CD4-positive, alpha-beta memory T cell (primary cell): Measurements from ENCODE around the gene NFATC4. TPM values are rescaled to one million over a fixed set of nuclear protein-coding genes. Genes with fewer than 3 reads are reported as not detected.
A peak's percentile ranks its signal among the peaks of the same experiment; 100 is the strongest.
"Not testable (repeated sequence)": the region's sequence is repeated elsewhere in the genome, so short reads cannot be mapped to it uniquely, and the experiment has no call there.

Experiments used
- CTCF ChIA-PET: fragments of 350-600 bp; sonication (Branson Sonifier 250); formaldehyde crosslinking; loops from one replicate; lab custom pipeline; 2021; ENCODE audit warnings: inconsistent platforms; ENCODE audit not compliant: partially characterized antibody; lab: Charles Lee
- POLR2A ChIA-PET: fragments of 350-600 bp; sonication (Branson Sonifier 250); formaldehyde crosslinking; loops from one replicate; lab custom pipeline; 2021; ENCODE audit not compliant: partially characterized antibody; lab: Charles Lee
- DNase-seq, 5 donors: peaks; one replicate each; pipeline versions ENCODE4 v3.0.0 to v3.0.0-alpha.2; 2020 to 2022; ENCODE audit warnings: mixed read lengths in 1 of 5
- H3K27ac ChIP-seq: one replicate; pipeline ENCODE4 v1.7.0; 2013; ENCODE audit warnings: low read depth, low read length
- H3K27me3 ChIP-seq: 2 replicates; pipeline ENCODE4 v1.7.0; 2013; ENCODE audit warnings: mild to moderate bottlenecking, low read length, moderate library complexity; ENCODE audit not compliant: insufficient read depth
- H3K36me3 ChIP-seq: 2 replicates; pipeline ENCODE4 v1.7.0; 2013; ENCODE audit warnings: mild to moderate bottlenecking, low read length, moderate library complexity; ENCODE audit not compliant: insufficient read depth
- H3K4me1 ChIP-seq: 2 replicates; pipeline ENCODE4 v1.7.0; 2013; ENCODE audit warnings: mild to moderate bottlenecking, low read length, moderate library complexity; ENCODE audit not compliant: insufficient read depth
- H3K4me3 ChIP-seq, 2 donors: one replicate each; pipeline ENCODE4 v1.7.0; 2013; ENCODE audit warnings: low read length in 2 of 2, mild to moderate bottlenecking in 1 of 2
- H3K9me3 ChIP-seq, 2 donors: one replicate each; pipeline ENCODE4 v1.7.0; 2013; ENCODE audit warnings: low read length in 2 of 2, control low read depth in 1 of 2; ENCODE audit not compliant: control insufficient read depth in 1 of 2
- H3K27ac Mint-ChIP-seq, 7 donors: one replicate each; pipeline ENCODE4 v1.8.0; 2020 to 2021; ENCODE audit warnings: mixed read lengths in 7 of 7, mild to moderate bottlenecking in 6 of 7, inconsistent platforms in 3 of 7, moderate library complexity in 3 of 7
- H3K27me3 Mint-ChIP-seq, 2 donors: one replicate each; pipeline ENCODE4 v1.8.0; 2020 to 2021; ENCODE audit warnings: mixed read lengths in 2 of 2
- H3K36me3 Mint-ChIP-seq, 2 donors: one replicate each; pipeline ENCODE4 v1.8.0; 2020 to 2021; ENCODE audit warnings: mixed read lengths in 2 of 2, inconsistent platforms in 1 of 2, mild to moderate bottlenecking in 1 of 2
- H3K4me1 Mint-ChIP-seq, 4 donors: one replicate each; pipeline ENCODE4 v1.8.0; 2020 to 2021; ENCODE audit warnings: mixed read lengths in 4 of 4, mild to moderate bottlenecking in 1 of 4
- H3K4me3 Mint-ChIP-seq, 8 donors: one replicate each; pipeline ENCODE4 v1.8.0; 2020 to 2021; ENCODE audit warnings: mixed read lengths in 8 of 8, mild to moderate bottlenecking in 7 of 8, moderate library complexity in 6 of 8, inconsistent platforms in 3 of 8
- H3K9me3 Mint-ChIP-seq, 8 donors: one replicate each; pipeline ENCODE4 v1.8.0; 2020 to 2021; ENCODE audit warnings: mixed read lengths in 8 of 8, mild to moderate bottlenecking in 5 of 8, inconsistent platforms in 3 of 8, moderate library complexity in 1 of 8
- intact Hi-C: fragments of 100-400 bp; cut with micrococcal nuclease; formaldehyde crosslinking; loops from one replicate; pipeline ENCODE4 v1.15.1; 2023
- polyA plus RNA-seq, 2 donors: library from polyadenylated mRNA; unstranded; fragments of 300-500 nt; fragmentation: Illumina TruSeq; gene quantifications; one replicate each; pipeline ENCODE4 v1.2.3, GENCODE V29; 2021
- total RNA-seq, 2 experiments: library from RNA; stranded (reverse); gene quantifications; one replicate each; pipeline ENCODE4 v1.2.3, GENCODE V29; 2021

The NFATC4 gene
- total and polyA plus RNA-seq, 4 experiments from 2014 or later, result not detected

- Histone ChIP-seq H3K27ac (no peak overlapping the region), H3K9me3 (no peaks in the 10 kb centered on the region), H3K4me3 (no peak overlapping the region), H3K27me3 (peaks cover 3% of the 10 kb centered on the region), H3K4me1 (no peaks in the 10 kb centered on the region), H3K36me3 (no peaks in the 10 kb centered on the region)
- H3K4me3 Mint-ChIP-seq, result no peak overlapping the region
- POLR2A ChIA-PET, result interaction anchor here (1.2 kb wide), 1 partner anchor 83 kb away, joined by 4 read pairs; no protein-coding TSS in a partner anchor
- CTCF ChIA-PET, result interaction anchor here (1.1 to 5.7 kb wide), 4 partner anchors 11 to 38 kb away, joined by 3 to 46 read pairs (median 4); partner anchors contain the start of gene ADCY4
- intact Hi-C loops, result no loop called here
- no peaks in the 10 kb centered on the region for H3K36me3 Mint-ChIP-seq
- H3K27ac Mint-ChIP-seq, result no peak overlapping the region
- no peak for DNase-seq
- no peaks in the 10 kb centered on the region for H3K4me1 Mint-ChIP-seq
- H3K9me3 Mint-ChIP-seq, result no peaks in the 10 kb centered on the region
- peaks cover 32 to 44% of the 10 kb centered on the region in 2 donors for H3K27me3 Mint-ChIP-seq
Observed at GRCh38 chr14:24347134-24347533, 20.9 kb upstream of the NFATC4 start.

DNA sequence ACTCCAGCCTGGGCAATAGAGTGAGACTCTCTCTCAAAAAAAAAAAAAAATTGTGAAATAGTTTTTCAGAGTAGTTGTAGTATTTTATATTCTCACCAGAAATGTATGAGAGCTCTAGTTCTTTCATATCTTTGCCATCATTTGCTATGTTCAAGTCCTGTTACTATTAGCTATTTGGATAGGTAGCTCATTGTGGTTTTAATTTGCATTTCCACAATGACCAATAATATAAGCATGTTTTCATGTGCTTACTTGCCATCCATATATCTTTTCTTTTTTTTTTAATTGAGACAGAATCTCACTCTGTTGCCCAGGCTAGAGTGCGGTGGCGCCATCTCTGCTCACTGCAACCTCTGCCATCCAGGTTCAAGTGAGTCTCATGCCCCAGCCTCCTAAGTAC lies 19.8 kb upstream of the NFATC4 start:
- POLR2A ChIA-PET, result interaction anchor here (0.6 kb wide), 1 partner anchor 19 kb away, joined by 5 read pairs; no protein-coding TSS in a partner anchor
- H3K27ac ChIP-seq, result no peak overlapping the region
- intact Hi-C loops, result no loop called here
- no peak overlapping the region for H3K4me3 Mint-ChIP-seq
- H3K27me3 Mint-ChIP-seq, result peaks cover 35 to 49% of the 10 kb centered on the region in 2 donors
- H3K9me3 Mint-ChIP-seq, result no peaks in the 10 kb centered on the region
- no peaks in the 10 kb centered on the region for H3K36me3 ChIP-seq
- no peak overlapping the region for H3K4me3 ChIP-seq
- H3K4me1 ChIP-seq, result no peaks in the 10 kb centered on the region
- H3K4me1 Mint-ChIP-seq, result no peaks in the 10 kb centered on the region
- H3K27ac Mint-ChIP-seq, result no peak overlapping the region
- DNase-seq, result no peak
- H3K9me3 ChIP-seq, result no peaks in the 10 kb centered on the region
- no peaks in the 10 kb centered on the region for H3K36me3 Mint-ChIP-seq
- CTCF ChIA-PET, result interaction anchor here (0.7 to 5.7 kb wide), 5 partner anchors 10 to 41 kb away, joined by 3 to 46 read pairs (median 4); partner anchors contain the start of genes ADCY4 and CIDEB
- peaks cover 3% of the 10 kb centered on the region for H3K27me3 ChIP-seq

DNA sequence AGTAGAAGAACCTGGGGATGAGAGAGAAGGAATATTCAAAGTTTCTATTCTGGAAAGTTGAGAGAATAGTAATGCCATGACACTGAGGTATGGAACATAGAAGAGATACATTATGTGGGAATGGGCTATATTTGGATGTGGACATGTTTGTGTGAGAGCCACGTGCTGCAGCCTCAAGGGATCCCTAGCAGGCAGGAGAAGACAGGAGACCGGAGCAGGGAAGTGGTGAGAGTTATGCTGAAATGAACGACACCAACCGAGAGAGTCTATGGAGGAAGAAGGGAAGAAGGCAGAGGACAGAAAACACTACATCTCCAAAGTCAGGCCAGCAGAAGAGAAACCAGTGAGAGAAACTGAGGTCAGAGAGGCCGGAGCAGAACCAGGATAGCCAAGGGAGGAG lies 18.2 kb upstream of the NFATC4 start:
- DNase-seq, result no peak
- Histone ChIP-seq H3K36me3 (no peaks in the 10 kb centered on the region), H3K27me3 (peaks cover 3% of the 10 kb centered on the region), H3K4me1 (no peaks in the 10 kb centered on the region), H3K9me3 (no peaks in the 10 kb centered on the region), H3K27ac (no peak overlapping the region), H3K4me3 (no peak overlapping the region)
- ChIA-PET CTCF (no interaction called here), POLR2A (interaction anchor here (0.7 kb wide), 1 partner anchor 10 kb away, joined by 3 read pairs; the partner anchor contains the start of gene RIPK3)
- H3K4me1 Mint-ChIP-seq, result no peaks in the 10 kb centered on the region
- peaks cover 39 to 46% of the 10 kb centered on the region in 2 donors for H3K27me3 Mint-ChIP-seq
- no peak overlapping the region for H3K4me3 Mint-ChIP-seq
- peak overlapping the region in 1 of 7 donors; percentile 26 for H3K27ac Mint-ChIP-seq
- no peaks in the 10 kb centered on the region for H3K9me3 Mint-ChIP-seq
- no peaks in the 10 kb centered on the region for H3K36me3 Mint-ChIP-seq
- intact Hi-C loops, result no loop called here

- CTCF ChIA-PET, result interaction anchor here (1.7 kb wide), 1 partner anchor 18 kb away, joined by 6 read pairs; no protein-coding TSS in a partner anchor
- H3K4me1 ChIP-seq, result no peaks in the 10 kb centered on the region
- no peak overlapping the region for H3K4me3 ChIP-seq
- DNase-seq, result no peak
- peaks cover 3% of the 10 kb centered on the region for H3K27me3 ChIP-seq
- no peaks in the 10 kb centered on the region for H3K36me3 ChIP-seq
- intact Hi-C loops, result no loop called here
- H3K4me1 Mint-ChIP-seq, result no peaks in the 10 kb centered on the region
- no peaks in the 10 kb centered on the region for H3K9me3 ChIP-seq
- no peak overlapping the region for H3K4me3 Mint-ChIP-seq
- H3K36me3 Mint-ChIP-seq, result no peaks in the 10 kb centered on the region
- H3K27ac Mint-ChIP-seq, result no peak overlapping the region
- POLR2A ChIA-PET, result no interaction called here
- H3K27me3 Mint-ChIP-seq, result peaks cover 34 to 37% of the 10 kb centered on the region in 2 donors
- no peak overlapping the region for H3K27ac ChIP-seq
- H3K9me3 Mint-ChIP-seq, result no peaks in the 10 kb centered on the region
Observed at GRCh38 chr14:24351517-24351916, 16.5 kb upstream of the NFATC4 start.

GRCh38 chr14:24353559-24354481 lies 14.2 kb upstream of the NFATC4 start:
- H3K27ac Mint-ChIP-seq, result no peak overlapping the region
- no peaks in the 10 kb centered on the region for H3K36me3 ChIP-seq
- ChIA-PET POLR2A (interaction anchor here (0.6 kb wide), 1 partner anchor 76 kb away, joined by 3 read pairs; the partner anchor contains the start of genes CBLN3 and KHNYN), CTCF (interaction anchor here (1.3 kb wide), 1 partner anchor 77 kb away, joined by 3 read pairs; no protein-coding TSS in a partner anchor)
- DNase-seq, result no peak
- no peak overlapping the region for H3K4me3 ChIP-seq
- no peaks in the 10 kb centered on the region for H3K4me1 ChIP-seq
- H3K9me3 Mint-ChIP-seq, result no peaks in the 10 kb centered on the region
- no peak overlapping the region for H3K4me3 Mint-ChIP-seq
- intact Hi-C loops, result no loop called here
- no peak overlapping the region for H3K27ac ChIP-seq
- peaks cover 8% of the 10 kb centered on the region for H3K27me3 ChIP-seq
- no peaks in the 10 kb centered on the region for H3K9me3 ChIP-seq
- H3K4me1 Mint-ChIP-seq, result no peaks in the 10 kb centered on the region
- H3K27me3 Mint-ChIP-seq, result peaks cover 34 to 36% of the 10 kb centered on the region in 2 donors
- H3K36me3 Mint-ChIP-seq, result no peaks in the 10 kb centered on the region

DNA sequence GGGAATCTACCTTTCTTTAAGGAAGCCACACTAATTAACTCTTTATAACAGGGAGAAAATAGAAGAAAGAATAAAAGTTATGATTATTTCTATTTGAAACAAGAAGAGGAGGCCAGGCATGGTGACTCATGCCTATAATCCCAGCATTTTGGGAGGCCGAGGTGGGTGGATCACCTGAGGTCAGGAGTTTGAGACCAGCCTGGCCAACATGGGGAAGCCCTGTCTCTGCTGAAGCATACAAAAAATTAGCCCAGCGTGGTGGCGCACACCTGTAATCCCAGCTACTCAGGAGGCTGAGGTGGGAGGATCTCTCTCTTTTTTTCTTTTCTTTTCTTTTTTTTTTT lies 13.5 kb upstream of the NFATC4 start:
- H3K4me1 ChIP-seq, H3K4me3 ChIP-seq, H3K27me3 ChIP-seq, H3K4me1 Mint-ChIP-seq, H3K4me3 Mint-ChIP-seq, H3K36me3 ChIP-seq, H3K27ac Mint-ChIP-seq, DNase-seq, H3K36me3 Mint-ChIP-seq, H3K27ac ChIP-seq, intact Hi-C loops, H3K9me3 ChIP-seq, H3K9me3 Mint-ChIP-seq, POLR2A ChIA-PET: not testable (repeated sequence)
- H3K27me3 Mint-ChIP-seq, result peaks cover 33 to 34% of the 10 kb centered on the region in 2 donors
- CTCF ChIA-PET, result interaction anchor here (0.7 kb wide), 1 partner anchor 121 kb away, joined by 3 read pairs; no protein-coding TSS in a partner anchor

DNA sequence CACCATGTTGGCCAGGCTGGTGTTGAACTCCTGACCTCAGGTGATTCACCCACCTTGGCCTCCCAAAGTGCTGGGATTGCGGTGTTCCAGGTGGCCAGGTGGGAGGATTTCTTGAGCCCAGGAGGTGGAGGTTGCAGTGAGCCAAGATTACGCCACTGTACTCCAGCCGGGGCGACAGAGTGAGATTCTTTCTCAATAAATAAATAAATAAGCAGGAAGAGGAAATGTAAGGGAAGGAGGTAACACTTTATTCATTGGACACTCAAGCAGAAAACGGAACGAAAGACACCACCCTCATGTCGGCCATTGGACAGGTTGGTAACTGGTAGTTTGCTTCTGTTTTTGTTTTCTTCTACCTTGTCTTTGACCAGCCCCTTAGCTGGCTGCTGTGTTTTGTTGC lies 13.0 kb upstream of the NFATC4 start:
- no peak overlapping the region for H3K4me3 Mint-ChIP-seq
- no peaks in the 10 kb centered on the region for H3K9me3 ChIP-seq
- no peaks in the 10 kb centered on the region for H3K36me3 ChIP-seq
- no peaks in the 10 kb centered on the region for H3K4me1 ChIP-seq
- CTCF ChIA-PET, result interaction anchor here (0.7 kb wide), 1 partner anchor 120 kb away, joined by 3 read pairs; no protein-coding TSS in a partner anchor
- POLR2A ChIA-PET, result no interaction called here
- H3K27me3 Mint-ChIP-seq, result peaks cover 29% of the 10 kb centered on the region in 2 donors
- H3K27ac Mint-ChIP-seq, result no peak overlapping the region
- no peak overlapping the region for H3K4me3 ChIP-seq
- H3K4me1 Mint-ChIP-seq, result no peaks in the 10 kb centered on the region
- no peaks in the 10 kb centered on the region for H3K36me3 Mint-ChIP-seq
- DNase-seq, result no peak
- H3K27ac ChIP-seq, result no peak overlapping the region
- peaks cover 8% of the 10 kb centered on the region for H3K27me3 ChIP-seq
- peaks cover 0 to 6% (median 2%) of the 10 kb centered on the region in 8 donors for H3K9me3 Mint-ChIP-seq
- intact Hi-C loops, result no loop called here
